Measurements from ENCODE around the gene C1orf53.

C1orf53 gene

GRCh38 chr1:197955486-197956394 lies 53.3 kb downstream of the C1orf53 start:
- no peak for DNase-seq (ENCODE audit: low read depth, low spot score)
